Hepatic stellate cell (primary cell): ENCODE measurements around the gene DLX2.
"Not testable (repeated sequence)": the region's sequence is repeated elsewhere in the genome, so short reads cannot be mapped to it uniquely, and the experiment has no call there.

Source experiments
- DNase-seq: peaks from one replicate; pipeline ENCODE4 v3.0.0; 2011; ENCODE audit warnings: low spot score

The DLX2 gene

GRCh38 chr2:172102391-172103359 is at the start of gene DLX2:
Gene DLX2, minus strand, starts transcription at chr2:172102900. Its CDS starts 362 bp downstream, at chr2:172102538.
- peak; percentile 95 for DNase-seq

DNA sequence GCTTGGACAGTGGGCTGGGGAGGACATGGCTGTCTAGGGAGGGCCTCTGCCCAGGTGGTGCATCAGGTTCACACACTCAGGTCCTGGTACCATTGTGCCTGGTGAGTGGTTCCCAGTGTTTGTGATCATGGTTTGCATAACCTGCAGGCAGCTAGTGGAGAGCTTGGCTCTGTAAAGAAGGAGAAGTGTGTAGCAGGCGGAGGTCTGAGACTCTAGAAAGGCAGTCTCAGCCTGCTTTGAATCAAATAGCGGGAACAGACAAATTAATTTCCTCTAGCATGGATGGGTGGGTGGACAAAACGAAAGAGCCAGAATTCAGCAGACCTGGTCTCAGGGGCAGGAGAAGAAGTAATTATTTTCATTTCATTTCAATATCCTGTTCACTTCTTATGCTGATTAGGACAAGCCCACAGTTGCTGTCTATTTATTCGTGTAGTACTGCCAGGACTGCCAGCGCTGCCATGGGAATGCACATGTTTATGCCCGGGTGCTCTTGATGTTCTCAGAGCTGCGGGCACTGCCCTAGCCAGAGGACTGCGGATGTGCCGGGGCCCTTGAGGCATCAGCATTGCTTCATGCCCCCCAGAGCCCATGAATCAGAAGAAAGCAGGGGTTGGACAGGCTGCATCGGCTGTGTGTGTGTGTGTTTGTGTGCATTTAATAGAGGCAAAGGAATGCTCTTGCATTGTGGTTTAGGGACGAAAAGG is 45.4 kb upstream of the DLX2 start:
- no peak for DNase-seq

DNA sequence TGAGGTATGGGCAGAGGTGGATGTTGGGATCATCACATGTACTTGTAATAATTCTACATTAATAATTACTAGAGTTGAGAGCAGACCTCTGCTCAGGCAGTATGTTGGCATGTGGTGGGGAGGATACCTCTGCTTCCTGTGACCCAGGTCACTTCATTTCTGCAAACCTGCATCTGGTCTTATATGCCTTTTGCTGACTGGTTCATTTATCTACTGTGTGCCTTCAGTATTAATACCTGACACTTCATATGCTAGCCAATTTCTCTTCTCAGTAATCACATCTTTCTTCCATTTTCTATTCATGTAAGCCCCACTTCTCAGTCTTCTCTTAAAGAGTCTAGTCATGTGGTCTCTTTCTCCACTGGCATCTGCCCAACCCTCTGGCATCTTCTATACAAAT is 41.1 kb upstream of the DLX2 start:
- DNase-seq = no peak

DNA sequence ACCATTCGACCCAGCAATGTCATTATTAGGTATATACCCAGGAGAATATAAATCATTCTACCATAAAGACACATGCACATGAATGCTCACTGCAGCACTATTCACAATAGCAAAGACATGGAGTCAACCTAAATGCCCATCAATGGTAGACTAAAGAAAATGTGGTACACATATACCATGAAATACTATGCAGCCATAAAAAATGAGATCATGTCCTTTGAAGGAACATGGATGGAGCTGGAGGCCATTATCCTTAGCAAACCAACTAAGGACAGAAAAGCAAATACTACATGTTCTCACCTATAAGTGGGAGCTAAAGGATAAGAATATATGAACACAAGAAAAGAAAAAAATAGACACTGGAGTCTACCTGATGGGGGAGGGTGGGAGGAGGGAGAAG is 36.0 kb upstream of the DLX2 start:
- not testable (repeated sequence) for DNase-seq

- DNase-seq = no peak
Observed at GRCh38 chr2:172137943-172138342, 35.2 kb upstream of the DLX2 start.

- DNase-seq = no peak
Observed at GRCh38 chr2:172137109-172137508, 34.4 kb upstream of the DLX2 start.

DNA sequence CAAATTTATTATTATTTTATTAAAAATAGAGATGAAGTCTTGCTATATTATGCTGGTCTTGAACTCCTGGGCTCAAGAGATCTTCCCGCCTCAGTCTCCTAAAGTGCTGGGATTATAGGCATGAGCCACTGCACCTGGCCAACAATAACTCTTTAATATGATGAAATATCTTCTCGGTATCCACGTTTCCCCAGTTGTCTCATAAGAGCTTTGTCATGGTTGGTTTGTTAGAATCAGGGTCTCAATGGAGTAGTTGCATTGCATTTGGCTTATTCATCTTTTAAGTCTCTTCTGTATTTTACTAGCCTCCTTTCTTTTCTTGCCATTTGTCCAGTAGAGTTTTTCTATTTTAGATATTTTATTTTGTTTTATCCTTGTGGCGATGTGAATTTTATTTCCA is 32.7 kb upstream of the DLX2 start:
- no peak for DNase-seq

DNA sequence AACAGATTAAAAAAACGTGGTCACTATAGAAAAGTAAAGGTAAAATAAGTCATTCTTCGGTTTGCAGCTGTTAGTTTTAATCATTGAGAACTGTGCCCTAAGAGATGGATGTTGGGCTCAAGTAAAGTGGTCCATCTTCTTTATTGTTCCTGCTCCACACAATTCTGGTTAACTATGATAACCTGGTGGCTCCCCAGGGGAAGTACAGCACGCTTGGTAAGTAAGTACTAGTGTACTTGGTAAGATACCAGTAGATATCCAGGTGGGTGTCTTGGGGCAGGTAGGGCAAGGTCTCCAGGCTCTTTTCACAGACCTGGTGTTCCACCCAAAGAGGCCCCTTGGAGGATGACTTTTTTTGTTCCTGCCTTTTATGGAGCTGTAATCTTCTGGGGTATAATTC is 31.6 kb upstream of the DLX2 start:
- no peak for DNase-seq

GRCh38 chr2:172131713-172132555 is 29.2 kb upstream of the DLX2 start:
- DNase-seq = no peak

- DNase-seq = no peak
Observed at GRCh38 chr2:172129404-172129803, 26.7 kb upstream of the DLX2 start.

GRCh38 chr2:172128484-172128883 is 25.8 kb upstream of the DLX2 start:
- no peak for DNase-seq

DNA sequence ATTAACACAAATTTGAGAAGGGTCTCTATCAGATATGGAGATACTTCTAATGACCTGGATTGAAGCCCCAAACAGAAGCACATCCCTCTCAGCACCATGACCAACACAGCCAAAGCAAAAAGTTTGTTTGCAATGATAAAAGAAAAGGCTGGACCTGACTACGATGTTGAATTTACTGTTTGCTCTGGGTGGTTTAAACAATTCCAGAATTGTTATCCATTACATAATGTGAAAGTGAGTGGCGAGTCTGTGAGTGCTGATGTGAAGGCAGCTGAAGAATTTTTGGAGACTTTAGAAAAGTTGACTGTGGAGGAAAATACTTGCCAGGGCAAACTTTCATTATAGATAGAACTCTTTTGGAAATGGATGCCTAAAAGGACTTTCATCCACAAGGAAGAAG is 17.4 kb upstream of the DLX2 start:
- no peak for DNase-seq

- DNase-seq = peak; percentile 21
Observed at GRCh38 chr2:172119089-172119488, 16.4 kb upstream of the DLX2 start.

GRCh38 chr2:172116107-172116506 is 13.4 kb upstream of the DLX2 start:
- DNase-seq = no peak

DNA sequence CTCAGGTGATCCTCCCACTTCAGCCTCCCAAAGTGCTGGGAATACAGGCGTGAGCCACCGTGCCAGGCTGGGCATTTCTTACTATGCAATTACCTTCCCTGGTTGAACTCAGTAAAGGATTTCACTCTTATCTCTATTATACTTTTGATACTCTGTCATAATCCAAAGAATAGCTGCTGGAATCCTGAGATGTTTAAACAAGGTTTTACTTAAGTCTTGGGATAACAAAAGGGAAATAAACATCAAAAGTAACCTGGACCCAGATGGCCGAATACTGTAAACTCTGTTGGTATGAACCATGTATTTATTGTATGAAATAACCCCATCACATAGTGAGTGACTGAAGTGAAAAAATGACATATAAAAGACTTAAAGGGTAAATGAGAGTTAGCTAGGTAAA is 11.9 kb upstream of the DLX2 start:
- no peak for DNase-seq

GRCh38 chr2:172114176-172114575 is 11.5 kb upstream of the DLX2 start:
- DNase-seq = not testable (repeated sequence)

- no peak for DNase-seq
Observed at GRCh38 chr2:172113617-172114016, 10.9 kb upstream of the DLX2 start.

GRCh38 chr2:172109988-172110811 is 7.5 kb upstream of the DLX2 start:
- no peak for DNase-seq

DNA sequence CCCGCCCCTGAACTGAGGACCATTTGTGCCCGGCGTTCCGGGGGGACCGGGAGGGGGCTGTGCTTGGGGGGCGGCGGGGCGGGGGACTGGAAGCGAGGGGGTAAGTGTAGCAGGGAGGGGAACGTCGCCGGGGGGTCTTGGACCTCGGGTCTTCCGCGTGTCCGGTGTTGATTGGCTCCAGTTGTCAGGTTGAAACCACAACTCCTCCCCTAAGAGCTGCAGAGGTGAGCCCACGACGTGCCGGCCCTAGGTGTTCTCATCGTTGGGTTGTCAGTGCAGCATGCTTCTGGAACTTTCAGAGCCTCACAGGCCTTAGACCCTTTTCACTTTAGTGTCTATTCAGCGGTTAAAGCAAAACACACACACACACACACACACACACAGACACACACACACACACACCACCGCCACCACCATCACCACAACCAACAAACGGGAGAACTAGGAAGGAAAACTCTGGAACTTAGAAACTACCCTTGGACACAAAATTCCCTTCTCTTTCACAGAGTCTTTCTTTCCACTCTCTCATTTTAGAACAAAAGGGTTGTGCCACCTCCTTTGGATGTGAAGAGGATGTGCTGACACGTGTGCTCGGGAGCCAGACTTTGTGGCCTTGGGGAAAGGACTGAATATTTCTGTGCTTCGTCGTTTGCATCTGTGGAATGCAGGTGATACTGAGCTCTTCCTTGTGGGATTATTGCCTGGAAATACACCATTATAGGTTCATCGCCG is 6.7 kb upstream of the DLX2 start:
- no peak for DNase-seq

DNA sequence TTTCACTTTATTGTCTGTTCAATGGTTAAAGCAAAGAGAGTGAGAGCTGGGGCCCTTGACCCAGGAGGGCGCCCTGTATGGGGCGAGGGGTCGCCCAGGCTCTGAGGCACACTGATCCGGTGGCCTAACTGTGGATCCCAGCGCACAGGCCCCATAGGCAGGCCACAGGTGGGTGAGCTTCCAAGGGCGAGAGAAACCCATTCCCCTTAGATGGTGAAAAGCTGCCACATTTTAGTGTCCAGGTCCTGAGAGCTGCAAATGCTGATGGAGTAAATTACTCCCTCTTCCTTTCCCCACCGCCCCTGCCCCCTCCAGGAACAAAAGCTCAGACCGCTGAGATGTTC is 5.9 kb upstream of the DLX2 start:
- DNase-seq = no peak
